Measurements from ENCODE around the gene TCL1A. TPM values are rescaled to one million over a fixed set of nuclear protein-coding genes. Genes with fewer than 3 reads are reported as not detected.

TCL1A gene
- total RNA-seq, 1 experiment from 2014 or later, result not detected

DNA sequence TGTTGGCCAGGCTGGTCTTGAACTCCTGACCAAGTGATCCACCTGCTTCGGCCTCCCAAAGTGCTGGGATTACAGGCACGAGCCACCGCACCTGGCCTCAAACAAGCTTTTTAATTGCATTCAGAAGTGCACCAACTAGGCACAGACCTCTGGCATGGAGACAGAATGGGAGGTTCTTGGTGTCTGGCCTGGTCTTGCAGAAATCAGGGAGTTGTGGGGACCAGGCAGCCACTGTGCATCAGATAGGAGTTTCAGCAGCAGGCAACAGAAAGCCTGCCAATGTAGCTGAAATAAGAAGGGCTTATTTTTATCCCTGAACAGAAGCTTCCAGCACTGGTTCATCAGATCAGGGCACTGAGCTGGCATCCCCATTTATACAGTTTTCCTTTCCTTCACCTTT lies 49.9 kb downstream of the TCL1A start:
- DNase-seq, result no peak
- TF ChIP-seq, protein P1, sequence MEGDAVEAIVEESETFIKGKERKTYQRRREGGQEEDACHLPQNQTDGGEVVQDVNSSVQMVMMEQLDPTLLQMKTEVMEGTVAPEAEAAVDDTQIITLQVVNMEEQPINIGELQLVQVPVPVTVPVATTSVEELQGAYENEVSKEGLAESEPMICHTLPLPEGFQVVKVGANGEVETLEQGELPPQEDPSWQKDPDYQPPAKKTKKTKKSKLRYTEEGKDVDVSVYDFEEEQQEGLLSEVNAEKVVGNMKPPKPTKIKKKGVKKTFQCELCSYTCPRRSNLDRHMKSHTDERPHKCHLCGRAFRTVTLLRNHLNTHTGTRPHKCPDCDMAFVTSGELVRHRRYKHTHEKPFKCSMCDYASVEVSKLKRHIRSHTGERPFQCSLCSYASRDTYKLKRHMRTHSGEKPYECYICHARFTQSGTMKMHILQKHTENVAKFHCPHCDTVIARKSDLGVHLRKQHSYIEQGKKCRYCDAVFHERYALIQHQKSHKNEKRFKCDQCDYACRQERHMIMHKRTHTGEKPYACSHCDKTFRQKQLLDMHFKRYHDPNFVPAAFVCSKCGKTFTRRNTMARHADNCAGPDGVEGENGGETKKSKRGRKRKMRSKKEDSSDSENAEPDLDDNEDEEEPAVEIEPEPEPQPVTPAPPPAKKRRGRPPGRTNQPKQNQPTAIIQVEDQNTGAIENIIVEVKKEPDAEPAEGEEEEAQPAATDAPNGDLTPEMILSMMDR (IDR thresholded peaks at IDR 0.05; ENCODE audit: unreplicated experiment), result no peak
- CTCF ChIA-PET, result no interaction called here
- H3K27ac Mint-ChIP-seq (ENCODE audit: unreplicated experiment), result no peak overlapping the region
- peaks cover 8% of the 10 kb centered on the region for H3K4me1 Mint-ChIP-seq (ENCODE audit: low read depth, unreplicated experiment)
- no peak overlapping the region for H3K4me3 Mint-ChIP-seq (ENCODE audit: low read depth, unreplicated experiment)
- no TSS peak for BruUV-seq (replicated peaks)
- intact Hi-C loops (cut with micrococcal nuclease; ENCODE audit: unreplicated experiment), result no loop called here
- peaks cover 81% of the 10 kb centered on the region for H3K27me3 Mint-ChIP-seq (ENCODE audit: unreplicated experiment)
- no peaks in the 10 kb centered on the region for H3K9me3 Mint-ChIP-seq (ENCODE audit: low read depth, unreplicated experiment)
- no peaks in the 10 kb centered on the region for H3K36me3 Mint-ChIP-seq (ENCODE audit: insufficient read depth, unreplicated experiment)

DNA sequence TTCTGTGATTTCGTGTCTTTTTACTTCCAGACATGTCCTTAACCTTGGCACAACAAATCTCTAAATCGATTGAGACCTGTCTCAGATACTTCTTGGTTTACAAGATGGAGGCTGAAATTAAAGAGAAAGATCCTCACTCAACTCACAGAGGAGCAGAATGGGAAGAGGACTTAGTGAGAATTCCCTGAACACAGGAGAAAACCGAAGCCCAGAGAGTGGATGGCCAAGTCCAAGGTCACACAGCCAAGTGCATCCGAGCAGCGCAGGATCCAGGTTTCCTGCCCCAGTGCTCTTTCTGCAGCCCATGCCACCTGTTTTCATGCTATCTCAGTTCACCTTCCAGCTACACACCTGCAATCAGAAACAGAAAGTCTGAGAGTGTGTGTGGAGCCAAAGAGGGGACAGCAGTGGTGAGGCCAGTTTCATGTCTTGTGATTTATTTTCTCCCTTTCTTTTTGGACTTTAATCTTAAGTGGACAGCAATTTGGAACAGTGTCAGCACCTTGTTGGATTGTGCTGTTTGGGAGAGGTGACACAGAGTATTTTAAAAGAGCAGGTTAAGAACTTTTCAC lies 50.6 kb downstream of the TCL1A start:
- H3K27me3 Mint-ChIP-seq (ENCODE audit: unreplicated experiment), result peaks cover 81% of the 10 kb centered on the region
- no peaks in the 10 kb centered on the region for H3K9me3 Mint-ChIP-seq (ENCODE audit: low read depth, unreplicated experiment)
- intact Hi-C loops (cut with micrococcal nuclease; ENCODE audit: unreplicated experiment), result no loop called here
- no peak overlapping the region for H3K27ac Mint-ChIP-seq (ENCODE audit: unreplicated experiment)
- BruUV-seq (replicated peaks), result no TSS peak
- H3K4me1 Mint-ChIP-seq (ENCODE audit: low read depth, unreplicated experiment), result peaks cover 8% of the 10 kb centered on the region
- no peak overlapping the region for H3K4me3 Mint-ChIP-seq (ENCODE audit: low read depth, unreplicated experiment)
- DNase-seq, result no peak
- CTCF ChIA-PET, result interaction anchor here (0.6 kb wide), 2 partner anchors 13 to 120 kb away, joined by 3 read pairs; no protein-coding TSS in a partner anchor
- H3K36me3 Mint-ChIP-seq (ENCODE audit: insufficient read depth, unreplicated experiment), result no peaks in the 10 kb centered on the region
- TF ChIP-seq, protein P1 (IDR thresholded peaks at IDR 0.05; ENCODE audit: unreplicated experiment), result no peak

DNA sequence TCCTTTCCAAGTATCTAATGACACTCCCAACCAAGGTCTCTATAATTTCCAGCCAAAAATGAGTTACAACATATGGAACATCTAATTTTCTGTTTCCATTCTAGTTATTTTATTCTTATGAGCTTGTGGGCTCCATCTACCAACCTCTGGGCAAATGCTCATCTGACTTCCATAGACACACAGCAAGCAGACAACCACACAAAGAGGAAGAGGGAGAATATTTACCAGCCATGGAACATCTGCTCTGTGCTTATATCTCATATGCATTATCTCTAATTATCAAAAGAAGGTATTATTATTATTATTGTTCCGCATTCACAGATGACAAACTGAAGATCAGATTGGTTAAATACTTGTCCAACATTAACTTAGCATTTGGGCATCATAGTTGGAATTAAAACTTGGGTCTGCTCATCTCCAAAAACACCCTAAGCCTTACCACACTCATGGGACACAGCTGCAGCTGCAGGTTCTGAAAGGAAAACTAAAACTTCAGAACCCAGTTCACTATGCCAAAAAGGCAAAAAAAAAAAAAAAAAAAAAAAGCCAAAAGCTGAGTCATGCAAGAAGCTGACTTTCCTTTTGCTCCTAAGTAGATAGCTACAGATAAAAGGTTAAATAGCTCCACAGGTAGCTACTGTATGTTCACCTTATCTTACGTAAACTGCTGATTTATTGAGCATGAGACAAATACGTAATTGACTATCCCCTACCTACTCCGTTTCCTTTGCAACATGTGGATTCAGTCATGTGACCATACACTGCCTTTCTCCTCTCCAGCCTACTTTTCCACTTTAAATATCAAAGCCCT lies 51.3 kb downstream of the TCL1A start:
- H3K27ac Mint-ChIP-seq (ENCODE audit: unreplicated experiment), result no peak overlapping the region
- CTCF ChIA-PET, result interaction anchor here (0.6 kb wide), 3 partner anchors 13 to 120 kb away, joined by 3 to 6 read pairs (median 3); no protein-coding TSS in a partner anchor
- intact Hi-C loops (cut with micrococcal nuclease; ENCODE audit: unreplicated experiment), result no loop called here
- DNase-seq, result no peak
- peaks cover 8% of the 10 kb centered on the region for H3K4me1 Mint-ChIP-seq (ENCODE audit: low read depth, unreplicated experiment)
- peaks cover 81% of the 10 kb centered on the region for H3K27me3 Mint-ChIP-seq (ENCODE audit: unreplicated experiment)
- H3K36me3 Mint-ChIP-seq (ENCODE audit: insufficient read depth, unreplicated experiment), result no peaks in the 10 kb centered on the region
- H3K4me3 Mint-ChIP-seq (ENCODE audit: low read depth, unreplicated experiment), result no peak overlapping the region
- TF ChIP-seq, protein P1 (IDR thresholded peaks at IDR 0.05; ENCODE audit: unreplicated experiment), result no peak
- H3K9me3 Mint-ChIP-seq (ENCODE audit: low read depth, unreplicated experiment), result no peaks in the 10 kb centered on the region
- BruUV-seq (replicated peaks), result no TSS peak

DNA sequence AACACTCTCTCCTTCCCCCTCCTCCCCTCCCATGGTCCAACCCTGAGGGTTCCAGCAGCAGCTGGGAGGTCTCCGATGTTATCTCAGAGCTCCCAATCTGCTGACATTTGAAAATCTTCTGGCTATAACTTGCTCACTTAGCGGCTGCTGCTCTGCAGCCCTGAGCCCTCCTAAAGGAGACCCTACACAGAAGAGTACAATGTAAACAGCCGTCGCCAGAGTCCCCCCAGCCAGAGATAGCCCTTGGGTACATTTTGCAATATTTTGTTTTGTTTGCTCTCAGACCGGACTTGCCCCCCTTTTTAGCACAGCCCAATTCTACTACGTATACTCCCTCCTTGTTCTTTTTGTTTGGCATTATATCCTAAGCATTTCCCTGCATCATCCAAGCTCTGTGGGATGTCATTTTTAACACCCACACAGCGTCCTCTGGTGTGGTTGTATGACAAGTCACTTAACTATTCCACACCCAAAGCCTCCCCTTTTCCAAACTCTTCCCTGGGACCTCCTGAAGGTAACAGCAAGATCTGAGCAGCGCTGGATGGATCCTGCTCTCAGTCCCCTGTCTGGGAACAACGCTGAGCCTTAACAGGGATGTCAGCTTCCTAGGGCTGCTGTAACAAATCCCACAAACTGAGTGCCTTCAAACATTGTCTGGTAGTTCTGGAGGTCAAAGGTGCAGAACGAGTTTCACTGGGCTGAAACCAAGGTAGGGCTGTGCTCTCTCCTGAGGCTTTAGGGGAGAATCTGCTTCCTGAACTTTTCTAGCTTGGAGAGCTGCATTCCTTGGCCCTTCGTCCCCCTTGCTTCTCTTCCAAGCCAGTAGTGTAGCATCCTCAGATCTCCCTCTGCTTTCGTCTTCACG lies 53.0 kb downstream of the TCL1A start:
- TF ChIP-seq, protein P1 (IDR thresholded peaks at IDR 0.05; ENCODE audit: unreplicated experiment), result no peak
- intact Hi-C loops (cut with micrococcal nuclease; ENCODE audit: unreplicated experiment), result no loop called here
- no TSS peak for BruUV-seq (replicated peaks)
- CTCF ChIA-PET, result interaction anchor here (0.7 kb wide), 1 partner anchor 384 kb away, joined by 8 read pairs; no protein-coding TSS in a partner anchor
- Mint-ChIP-seq H3K4me1 (ENCODE audit: low read depth, unreplicated experiment) (peaks cover 8% of the 10 kb centered on the region), H3K27me3 (ENCODE audit: unreplicated experiment) (peaks cover 81% of the 10 kb centered on the region), H3K4me3 (ENCODE audit: low read depth, unreplicated experiment) (no peak overlapping the region), H3K9me3 (ENCODE audit: low read depth, unreplicated experiment) (no peaks in the 10 kb centered on the region), H3K27ac (ENCODE audit: unreplicated experiment) (no peak overlapping the region), H3K36me3 (ENCODE audit: insufficient read depth, unreplicated experiment) (no peaks in the 10 kb centered on the region)
- no peak for DNase-seq
